Stomach (tissue), 9 donors: ENCODE measurements around the gene CCNYL1. TPM values are rescaled to one million over a fixed set of nuclear protein-coding genes. Genes with fewer than 3 reads are reported as not detected.

Source experiments
- DNase-seq, 2 donors: peaks; one replicate each; pipeline versions ENCODE4 v3.0.0 to v3.0.0-alpha.2; 2013 to 2019
- H3K27ac ChIP-seq, 5 donors: fragments of 200-600 bp in 4 of 5; sonication (generic) in 4 of 5; one replicate each; pipeline ENCODE4 v1.5.1; 2013 to 2019; ENCODE audit warnings: mild to moderate bottlenecking in 1 of 5, moderate library complexity in 1 of 5
- H3K27me3 ChIP-seq, 3 donors: fragments of 200-600 bp; sonication (generic); one replicate each; pipeline ENCODE4 v1.5.1; 2017 to 2019; ENCODE audit warnings: mixed run types in 1 of 3
- H3K36me3 ChIP-seq, 4 donors: fragments of 200-600 bp; sonication (generic); 1 replicate in 3 of 4; 2 replicates in 1 of 4; pipeline ENCODE4 v1.5.1; 2016 to 2019
- H3K4me1 ChIP-seq, 4 donors: fragments of 200-600 bp; sonication (generic); one replicate each; pipeline ENCODE4 v1.5.1; 2016 to 2019
- H3K4me3 ChIP-seq, 4 donors: fragments of 200-600 bp; sonication (generic) in 3 of 4; one replicate each; pipeline ENCODE4 v1.5.1; 2016 to 2019; ENCODE audit warnings: mild to moderate bottlenecking in 1 of 4
- H3K9me3 ChIP-seq, 4 donors: fragments of 200-600 bp; sonication (generic); one replicate each; pipeline ENCODE4 v1.5.1; 2016 to 2019
- CTCF ChIP-seq, 7 experiments: fragments of 450-650 bp in 4 of 7; fragments of 200-600 bp in 3 of 7; sonication (generic) in 3 of 7; IDR thresholded peaks; one replicate each; pipeline ENCODE4 v1.5.1; 2016 to 2019; ENCODE audit warnings: antibody characterized with exemption in 7 of 7, control low read depth in 2 of 7, mild to moderate bottlenecking in 1 of 7
- EP300 ChIP-seq: sonication (generic); formaldehyde crosslinking; IDR thresholded peaks from one replicate; pipeline ENCODE4 v1.6.1; 2017; ENCODE audit warnings: antibody characterized with exemption
- POLR2A ChIP-seq, 4 donors: fragments of 450-650 bp; IDR thresholded peaks; one replicate each; pipeline ENCODE4 v1.6.1; 2016; ENCODE audit warnings: antibody characterized with exemption in 4 of 4, control low read depth in 2 of 4, mild to moderate bottlenecking in 1 of 4, moderate library complexity in 1 of 4
- POLR2AphosphoS5 ChIP-seq, 3 donors: sonication (generic); formaldehyde crosslinking; IDR thresholded peaks; one replicate each; pipeline ENCODE4 v1.6.1; 2016; ENCODE audit warnings: antibody characterized with exemption in 3 of 3
- WGBS, 5 donors: extraction: QIAGEN DNeasy Blood & Tissue Kit in 3 of 5; methylation state at CpG; one replicate each; pipeline versions ENCODE4 v1.1.5 to v1.1.7; 2013 to 2018; 5-methylcytosine and 5-hydroxymethylcytosine counted together
- intact Hi-C: fragments of 100-400 bp; cut with DNase I; formaldehyde crosslinking; loops from one replicate; pipeline ENCODE4 v1.15.1; 2023; ENCODE audit warnings: low total_unique reads
- polyA plus RNA-seq, 3 donors: library from polyadenylated mRNA; stranded (reverse); fragments of 200-250 nt; gene quantifications; one replicate each; pipeline ENCODE4 v1.2.3, GENCODE V29; 2013
- small RNA-seq, 4 donors: library from RNA; depleted of rRNA; stranded (forward); fragments of <200 nt; gene quantifications; one replicate each; pipeline ENCODE3, GENCODE V24; 2016
- total RNA-seq, 5 donors: library from RNA; depleted of rRNA; stranded (reverse); fragments of >200 nt; gene quantifications; one replicate each; pipeline versions ENCODE4 v1.1.0 to v1.2.3, GENCODE V29; 2014 to 2016
- donor health status: healthy with polysubstance abuse.
- donor health status: Bipolar disorder and iron deficiency.
- donor health status: healthy.

The CCNYL1 gene
- total and polyA plus RNA-seq, 8 donors = 4.2 to 29.8 (median 11.2) TPM

- intact Hi-C loops = no loop called here
- peak in 1 of 2 donors; percentile 68 for DNase-seq
- TF ChIP-seq POLR2A (IDR thresholded peaks at IDR 0.05) (no peak), POLR2AphosphoS5 (IDR thresholded peaks at IDR 0.05) (peak in 1 of 3 donors; percentile 22)
- Histone ChIP-seq H3K4me1 (peaks cover 18 to 37% (median 23%) of the 10 kb centered on the region in 4 donors), H3K4me3 (no peak overlapping the region), H3K9me3 (no peaks in the 10 kb centered on the region), H3K27ac (peak overlapping the region; percentile 36 to 76 (median 65)), H3K36me3 (no peaks in the 10 kb centered on the region), H3K27me3 (no peaks in the 10 kb centered on the region)
- whole genome bisulfite sequencing, 5 donors = 38 to 47% (median 42%) methylated on average over 5 to 6 of the region's 6 CpGs
Observed at GRCh38 chr2:207792244-207792785, 80.9 kb downstream of the CCNYL1 start.

GRCh38 chr2:207796585-207797350 is 85.3 kb downstream of the CCNYL1 start:
- Histone ChIP-seq H3K27ac (peak overlapping the region; percentile 71 to 82 (median 79)), H3K27me3 (no peaks in the 10 kb centered on the region), H3K4me1 (peaks cover 17 to 43% (median 29%) of the 10 kb centered on the region in 4 donors), H3K9me3 (no peaks in the 10 kb centered on the region), H3K36me3 (no peaks in the 10 kb centered on the region), H3K4me3 (no peak overlapping the region)
- no peak for TF ChIP-seq POLR2AphosphoS5 (IDR thresholded peaks at IDR 0.05)
- no peak for TF ChIP-seq EP300
- no peak for TF ChIP-seq CTCF (IDR thresholded peaks at IDR 0.05)
- no peak for TF ChIP-seq POLR2A (IDR thresholded peaks at IDR 0.05)
- WGBS, 5 donors = 22 to 43% (median 28%) methylated on average over 8 of the region's 8 CpGs
- DNase-seq = peak; percentile 60 to 80
- intact Hi-C loops = no loop called here

- intact Hi-C loops = no loop called here
- Histone ChIP-seq H3K36me3 (no peaks in the 10 kb centered on the region), H3K27me3 (no peaks in the 10 kb centered on the region), H3K4me3 (no peak overlapping the region), H3K9me3 (no peaks in the 10 kb centered on the region), H3K4me1 (peaks cover 12 to 34% (median 24%) of the 10 kb centered on the region in 4 donors), H3K27ac (peak overlapping the region in 4 of 5 donors; percentile 6 to 60 (median 45))
- DNase-seq = peak in 1 of 2 donors; percentile 66
- WGBS, 5 donors = 7 to 25% (median 11%) methylated on average over 3 of the region's 3 CpGs
- TF ChIP-seq CTCF (IDR thresholded peaks at IDR 0.05) (no peak), POLR2AphosphoS5 (IDR thresholded peaks at IDR 0.05) (peak in 2 of 3 donors; percentile 34 to 69)
Observed at GRCh38 chr2:207801259-207801658, 89.8 kb downstream of the CCNYL1 start.

- H3K4me3 ChIP-seq = no peak overlapping the region
- H3K27ac ChIP-seq = no peak overlapping the region
- peaks cover 0 to 21% (median 11%) of the 10 kb centered on the region in 4 donors for H3K4me1 ChIP-seq
- WGBS, 5 donors = 71 to 83% (median 82%) methylated on average over 6 of the region's 6 CpGs
- TF ChIP-seq EP300 (no peak), POLR2A (IDR thresholded peaks at IDR 0.05) (no peak), CTCF (IDR thresholded peaks at IDR 0.05) (no peak), POLR2AphosphoS5 (IDR thresholded peaks at IDR 0.05) (no peak)
- H3K27me3 ChIP-seq = no peaks in the 10 kb centered on the region
- no peaks in the 10 kb centered on the region for H3K36me3 ChIP-seq
- no peaks in the 10 kb centered on the region for H3K9me3 ChIP-seq
- no peak for DNase-seq
- intact Hi-C loops = no loop called here
Observed at GRCh38 chr2:207802650-207803049, 91.2 kb downstream of the CCNYL1 start.

Small RNAs within 50 kb of the gene (small RNA-seq; reads per million reads assigned to genes)
- gene RF00019 (0 reads per million in 4 donors), gene RNU6-664P (0 reads per million in 4 donors)

Other genes starting within 250 kb of the CCNYL1 start
- gene CREB1, start 181.7 kb upstream of the CCNYL1 start, total RNA-seq = 10 to 100 TPM; 14.0 to 58.6 (median 20.0) TPM
- 10 to 100 TPM in 1 of 3 donors, 1 to 10 TPM in 2; 5.2 to 11.2 (median 5.3) TPM for gene CREB1, start 181.7 kb upstream of the CCNYL1 start, polyA plus RNA-seq
- 10 to 100 TPM; 13.0 to 42.9 (median 27.5) TPM for gene METTL21A, start 86.2 kb upstream of the CCNYL1 start, total RNA-seq
- gene METTL21A, start 86.2 kb upstream of the CCNYL1 start, polyA plus RNA-seq = 10 to 100 TPM in 2 of 3 donors, 1 to 10 TPM in 1; 7.4 to 22.9 (median 17.3) TPM
- gene FZD5, start 58.3 kb downstream of the CCNYL1 start, total RNA-seq = 10 to 100 TPM; 13.4 to 62.0 (median 30.7) TPM
- gene FZD5, start 58.3 kb downstream of the CCNYL1 start, polyA plus RNA-seq = 1 to 10 TPM; 2.3 to 4.8 (median 2.7) TPM